PC-9 (cell line): Measurements from ENCODE around the gene ZDHHC8. TPM values are rescaled to one million over a fixed set of nuclear protein-coding genes. Genes with fewer than 3 reads are reported as not detected.

ENCODE experiments used
- microRNA-seq: library from miRNA; unstranded; fragments of <30 nt; microRNA quantifications from one replicate; pipeline ENCODE4 v1.2.0, GENCODE V29; 2021; ENCODE audit warnings: borderline number of aligned reads, borderline replicate concordance
- total RNA-seq: library from RNA; stranded (reverse); gene quantifications from 2 replicates; pipeline ENCODE4 v1.2.3, GENCODE V29; 2021

Gene ZDHHC8
- total RNA-seq, 1 experiment from 2014 or later = 34.4 TPM

Small RNAs within 50 kb of the gene (microRNA-seq; reads per million reads assigned to microRNA genes)
- not detected for gene MIR6816

Other genes with a start within 250 kb of the ZDHHC8 start
- gene COMT, start 190.0 kb upstream of the ZDHHC8 start, total RNA-seq = 99.9 and 107 TPM in 2 replicates
- 21.7 and 22.4 TPM in 2 replicates for gene TXNRD2, start 190.0 kb upstream of the ZDHHC8 start, total RNA-seq
- 15.6 and 21.0 TPM in 2 replicates for gene ARVCF, start 115.0 kb upstream of the ZDHHC8 start, total RNA-seq
- gene TANGO2, start 110.7 kb upstream of the ZDHHC8 start, total RNA-seq = 22.4 and 25.0 TPM in 2 replicates
- 31.9 and 34.7 TPM in 2 replicates for gene DGCR8, start 51.6 kb upstream of the ZDHHC8 start, total RNA-seq
- gene RANBP1, start 15.7 kb upstream of the ZDHHC8 start, total RNA-seq = 168 and 175 TPM in 2 replicates
- 31.5 and 32.7 TPM in 2 replicates for gene TRMT2A, start 14.6 kb upstream of the ZDHHC8 start, total RNA-seq
- not detected in 2 replicates for gene CCDC188, start 19.3 kb downstream of the ZDHHC8 start, total RNA-seq
- gene RTN4R, start 136.5 kb downstream of the ZDHHC8 start, total RNA-seq = 5.0 and 7.0 TPM in 2 replicates
- 37.6 and 46.0 TPM in 2 replicates for gene DGCR6L, start 188.3 kb downstream of the ZDHHC8 start, total RNA-seq